Transverse colon (tissue), 4 donors: ENCODE measurements around the gene PIGN.

Source experiments
- EP300 ChIP-seq: sonication (generic); formaldehyde crosslinking; IDR thresholded peaks from one replicate; pipeline ENCODE4 v1.6.1; 2017; ENCODE audit warnings: antibody characterized with exemption, low read depth
- POLR2A ChIP-seq: fragments of 450-650 bp; IDR thresholded peaks from one replicate; pipeline ENCODE4 v1.6.1; 2016; ENCODE audit warnings: antibody characterized with exemption, mild to moderate bottlenecking, moderate library complexity
- POLR2AphosphoS5 ChIP-seq, 3 donors: sonication (generic); formaldehyde crosslinking; IDR thresholded peaks; one replicate each; pipeline ENCODE4 v1.6.1; 2016; ENCODE audit warnings: antibody characterized with exemption in 3 of 3
- TF ChIP-seq, protein P1 (sequence below), 5 experiments: fragments of 200-600 bp in 3 of 5; fragments of 450-650 bp in 2 of 5; sonication (generic) in 3 of 5; IDR thresholded peaks; 1 replicate in 2 of 5; 2 replicates in 3 of 5; pipeline ENCODE4 v1.5.1; 2016 to 2017; ENCODE audit warnings: antibody characterized with exemption in 5 of 5, inconsistent platforms in 3 of 5, mild to moderate bottlenecking in 2 of 5, moderate library complexity in 1 of 5

- TF ChIP-seq POLR2AphosphoS5 (IDR thresholded peaks at IDR 0.05) (no peak), EP300 (no peak), POLR2A (no peak)
- TF ChIP-seq, protein P1, sequence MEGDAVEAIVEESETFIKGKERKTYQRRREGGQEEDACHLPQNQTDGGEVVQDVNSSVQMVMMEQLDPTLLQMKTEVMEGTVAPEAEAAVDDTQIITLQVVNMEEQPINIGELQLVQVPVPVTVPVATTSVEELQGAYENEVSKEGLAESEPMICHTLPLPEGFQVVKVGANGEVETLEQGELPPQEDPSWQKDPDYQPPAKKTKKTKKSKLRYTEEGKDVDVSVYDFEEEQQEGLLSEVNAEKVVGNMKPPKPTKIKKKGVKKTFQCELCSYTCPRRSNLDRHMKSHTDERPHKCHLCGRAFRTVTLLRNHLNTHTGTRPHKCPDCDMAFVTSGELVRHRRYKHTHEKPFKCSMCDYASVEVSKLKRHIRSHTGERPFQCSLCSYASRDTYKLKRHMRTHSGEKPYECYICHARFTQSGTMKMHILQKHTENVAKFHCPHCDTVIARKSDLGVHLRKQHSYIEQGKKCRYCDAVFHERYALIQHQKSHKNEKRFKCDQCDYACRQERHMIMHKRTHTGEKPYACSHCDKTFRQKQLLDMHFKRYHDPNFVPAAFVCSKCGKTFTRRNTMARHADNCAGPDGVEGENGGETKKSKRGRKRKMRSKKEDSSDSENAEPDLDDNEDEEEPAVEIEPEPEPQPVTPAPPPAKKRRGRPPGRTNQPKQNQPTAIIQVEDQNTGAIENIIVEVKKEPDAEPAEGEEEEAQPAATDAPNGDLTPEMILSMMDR (IDR thresholded peaks at IDR 0.05) = no peak
These were observed 95.3 kb downstream of the PIGN start for GRCh38 chr18:62091487-62092120.
